Liver (tissue), 3 donors: ENCODE measurements around the gene CALM3.

Experiments
- EGR1 ChIP-seq, 2 donors: IDR thresholded peaks; 2 replicates each; pipeline ENCODE4 v1.6.1; 2016 to 2018; ENCODE audit warnings: antibody characterized with exemption in 2 of 2, low read depth in 2 of 2
- FOXA1 ChIP-seq: IDR thresholded peaks from 2 replicates; pipeline ENCODE4 v1.6.1; 2016; ENCODE audit warnings: antibody characterized with exemption
- GABPA ChIP-seq, 2 donors: IDR thresholded peaks in 1 of 2; conservative IDR thresholded peaks in 1 of 2; 2 replicates each; pipeline ENCODE4 v1.6.1; 2016; ENCODE audit warnings: antibody characterized with exemption in 2 of 2, mild to moderate bottlenecking in 1 of 2, moderate library complexity in 1 of 2
- HNF4A ChIP-seq, 2 donors: conservative IDR thresholded peaks; 2 replicates each; pipeline ENCODE4 v1.6.1; 2016; ENCODE audit warnings: antibody characterized with exemption in 2 of 2, mild to moderate bottlenecking in 2 of 2
- HNF4G ChIP-seq: IDR thresholded peaks from 2 replicates; pipeline ENCODE4 v1.6.1; 2016; ENCODE audit warnings: antibody characterized with exemption
- JUND ChIP-seq, 2 donors: IDR thresholded peaks; 2 replicates each; pipeline ENCODE4 v1.6.1; 2016; ENCODE audit warnings: antibody characterized with exemption in 2 of 2
- RAD21 ChIP-seq, 2 donors: IDR thresholded peaks; 2 replicates each; pipeline ENCODE4 v1.6.1; 2016; ENCODE audit warnings: antibody characterized with exemption in 2 of 2, mild to moderate bottlenecking in 2 of 2
- SP1 ChIP-seq: IDR thresholded peaks from 2 replicates; pipeline ENCODE4 v1.6.1; 2018; ENCODE audit warnings: antibody characterized with exemption, mild to moderate bottlenecking
- TAF1 ChIP-seq: conservative IDR thresholded peaks from 2 replicates; pipeline ENCODE4 v1.6.1; 2016; ENCODE audit warnings: antibody characterized with exemption, mild to moderate bottlenecking
- YY1 ChIP-seq: IDR thresholded peaks from 2 replicates; pipeline ENCODE4 v1.6.1; 2016; ENCODE audit warnings: antibody characterized with exemption, mild to moderate bottlenecking
- TF ChIP-seq, protein P1 (sequence below): IDR thresholded peaks from 2 replicates; pipeline ENCODE4 v1.6.1; 2016; ENCODE audit warnings: antibody characterized with exemption
- TF ChIP-seq, protein P2 (sequence below): fragments of 150-350 bp; IDR thresholded peaks from 2 replicates; pipeline ENCODE4 v1.5.1; 2017; ENCODE audit warnings: improper control_type of control experiment, low read depth, low read length; ENCODE audit not compliant: missing input control
- TF ChIP-seq, protein P3 (sequence below): IDR thresholded peaks from 2 replicates; pipeline ENCODE4 v1.6.1; 2016; ENCODE audit warnings: antibody characterized with exemption, mild to moderate bottlenecking
- TF ChIP-seq, protein P4 (sequence below): IDR thresholded peaks from 2 replicates; pipeline ENCODE4 v1.6.1; 2016; ENCODE audit warnings: antibody characterized with exemption
- donor health status: healthy.
- donor health status: healthy.

GRCh38 chr19:46574533-46574932 lies 26.6 kb upstream of the CALM3 start:
- TF ChIP-seq, protein P1, sequence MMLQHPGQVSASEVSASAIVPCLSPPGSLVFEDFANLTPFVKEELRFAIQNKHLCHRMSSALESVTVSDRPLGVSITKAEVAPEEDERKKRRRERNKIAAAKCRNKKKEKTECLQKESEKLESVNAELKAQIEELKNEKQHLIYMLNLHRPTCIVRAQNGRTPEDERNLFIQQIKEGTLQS, result no peak
- TF ChIP-seq, protein P2, sequence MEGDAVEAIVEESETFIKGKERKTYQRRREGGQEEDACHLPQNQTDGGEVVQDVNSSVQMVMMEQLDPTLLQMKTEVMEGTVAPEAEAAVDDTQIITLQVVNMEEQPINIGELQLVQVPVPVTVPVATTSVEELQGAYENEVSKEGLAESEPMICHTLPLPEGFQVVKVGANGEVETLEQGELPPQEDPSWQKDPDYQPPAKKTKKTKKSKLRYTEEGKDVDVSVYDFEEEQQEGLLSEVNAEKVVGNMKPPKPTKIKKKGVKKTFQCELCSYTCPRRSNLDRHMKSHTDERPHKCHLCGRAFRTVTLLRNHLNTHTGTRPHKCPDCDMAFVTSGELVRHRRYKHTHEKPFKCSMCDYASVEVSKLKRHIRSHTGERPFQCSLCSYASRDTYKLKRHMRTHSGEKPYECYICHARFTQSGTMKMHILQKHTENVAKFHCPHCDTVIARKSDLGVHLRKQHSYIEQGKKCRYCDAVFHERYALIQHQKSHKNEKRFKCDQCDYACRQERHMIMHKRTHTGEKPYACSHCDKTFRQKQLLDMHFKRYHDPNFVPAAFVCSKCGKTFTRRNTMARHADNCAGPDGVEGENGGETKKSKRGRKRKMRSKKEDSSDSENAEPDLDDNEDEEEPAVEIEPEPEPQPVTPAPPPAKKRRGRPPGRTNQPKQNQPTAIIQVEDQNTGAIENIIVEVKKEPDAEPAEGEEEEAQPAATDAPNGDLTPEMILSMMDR, result no peak
- TF ChIP-seq, protein P3, sequence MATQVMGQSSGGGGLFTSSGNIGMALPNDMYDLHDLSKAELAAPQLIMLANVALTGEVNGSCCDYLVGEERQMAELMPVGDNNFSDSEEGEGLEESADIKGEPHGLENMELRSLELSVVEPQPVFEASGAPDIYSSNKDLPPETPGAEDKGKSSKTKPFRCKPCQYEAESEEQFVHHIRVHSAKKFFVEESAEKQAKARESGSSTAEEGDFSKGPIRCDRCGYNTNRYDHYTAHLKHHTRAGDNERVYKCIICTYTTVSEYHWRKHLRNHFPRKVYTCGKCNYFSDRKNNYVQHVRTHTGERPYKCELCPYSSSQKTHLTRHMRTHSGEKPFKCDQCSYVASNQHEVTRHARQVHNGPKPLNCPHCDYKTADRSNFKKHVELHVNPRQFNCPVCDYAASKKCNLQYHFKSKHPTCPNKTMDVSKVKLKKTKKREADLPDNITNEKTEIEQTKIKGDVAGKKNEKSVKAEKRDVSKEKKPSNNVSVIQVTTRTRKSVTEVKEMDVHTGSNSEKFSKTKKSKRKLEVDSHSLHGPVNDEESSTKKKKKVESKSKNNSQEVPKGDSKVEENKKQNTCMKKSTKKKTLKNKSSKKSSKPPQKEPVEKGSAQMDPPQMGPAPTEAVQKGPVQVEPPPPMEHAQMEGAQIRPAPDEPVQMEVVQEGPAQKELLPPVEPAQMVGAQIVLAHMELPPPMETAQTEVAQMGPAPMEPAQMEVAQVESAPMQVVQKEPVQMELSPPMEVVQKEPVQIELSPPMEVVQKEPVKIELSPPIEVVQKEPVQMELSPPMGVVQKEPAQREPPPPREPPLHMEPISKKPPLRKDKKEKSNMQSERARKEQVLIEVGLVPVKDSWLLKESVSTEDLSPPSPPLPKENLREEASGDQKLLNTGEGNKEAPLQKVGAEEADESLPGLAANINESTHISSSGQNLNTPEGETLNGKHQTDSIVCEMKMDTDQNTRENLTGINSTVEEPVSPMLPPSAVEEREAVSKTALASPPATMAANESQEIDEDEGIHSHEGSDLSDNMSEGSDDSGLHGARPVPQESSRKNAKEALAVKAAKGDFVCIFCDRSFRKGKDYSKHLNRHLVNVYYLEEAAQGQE, result no peak
- TF ChIP-seq EGR1 (IDR thresholded peaks at IDR 0.05; ENCODE audit: low read depth in 2 of 2), result no peak
- TF ChIP-seq, protein P4, sequence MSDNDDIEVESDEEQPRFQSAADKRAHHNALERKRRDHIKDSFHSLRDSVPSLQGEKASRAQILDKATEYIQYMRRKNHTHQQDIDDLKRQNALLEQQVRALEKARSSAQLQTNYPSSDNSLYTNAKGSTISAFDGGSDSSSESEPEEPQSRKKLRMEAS, result no peak
- TF ChIP-seq TAF1, result no peak
- no peak for TF ChIP-seq GABPA (IDR thresholded peaks at IDR 0.05 in 1 of 2, conservative IDR thresholded peaks at IDR 0.05 in 1 of 2)
- TF ChIP-seq HNF4G, result no peak
- no peak for TF ChIP-seq YY1
- no peak for TF ChIP-seq RAD21 (IDR thresholded peaks at IDR 0.05)
- no peak for TF ChIP-seq JUND (IDR thresholded peaks at IDR 0.05)
- TF ChIP-seq HNF4A (conservative IDR thresholded peaks at IDR 0.05), result no peak
- TF ChIP-seq SP1, result no peak
- TF ChIP-seq FOXA1, result no peak
